Panc1 (cell line): ENCODE measurements around the gene CIC. TPM values are rescaled to one million over a fixed set of nuclear protein-coding genes. Genes with fewer than 3 reads are reported as not detected.

Experiments
- ATAC-seq: fragments of 200-7000 bp; cut with Tn5 transposase; 2 replicates; pipeline ENCODE4 v1.9.1; 2020; ENCODE audit warnings: mild to moderate bottlenecking, moderate library complexity
- BruUV-seq: library from RNA; stranded (reverse); fragments of 400-500 nt; replicated peaks from 2 replicates; lab custom pipeline; 2021; lab: Mats Ljungman, UMichigan
- CTCF ChIA-PET: fragments of 300-600 bp; sonication (Branson Sonifier 250); formaldehyde crosslinking; loops from one replicate; lab custom pipeline; 2022; ENCODE audit warnings: antibody characterized with exemption; lab: Charles Lee
- POLR2A ChIA-PET: fragments of 300-600 bp; sonication (Branson Sonifier 250); formaldehyde crosslinking; loops from one replicate; lab custom pipeline; 2022; ENCODE audit warnings: antibody characterized with exemption; lab: Charles Lee
- DNase-seq: peaks from one replicate; pipeline ENCODE4 v3.0.0-alpha.2; 2010; ENCODE audit warnings: low read depth, low spot score
- H3K27ac ChIP-seq: 2 replicates; pipeline ENCODE4 v1.5.1; 2011; ENCODE audit warnings: mild to moderate bottlenecking, low read length, inconsistent platforms
- H3K27me3 ChIP-seq: fragments of 200-500 bp; sonication (Bioruptor generic); 2 replicates; pipeline ENCODE4 v1.6.0; 2014; ENCODE audit warnings: low read length, inconsistent platforms; ENCODE audit not compliant: control insufficient read depth, insufficient read depth
- H3K36me3 ChIP-seq: fragments of 200-500 bp; sonication (Bioruptor generic); 2 replicates; pipeline ENCODE4 v1.5.1; 2014; ENCODE audit warnings: inconsistent platforms, mild to moderate bottlenecking, low read length, moderate library complexity; ENCODE audit not compliant: control insufficient read depth, insufficient read depth
- H3K4me1 ChIP-seq: 2 replicates; pipeline ENCODE4 v1.5.1; 2011; ENCODE audit warnings: inconsistent platforms, mild to moderate bottlenecking, low read length, moderate library complexity; ENCODE audit not compliant: control insufficient read depth, insufficient read depth
- H3K4me3 ChIP-seq, 2 experiments: 2 replicates each; pipeline ENCODE4 v1.5.1; 2011 to 2012; ENCODE audit warnings: low read depth in 2 of 2, low read length in 2 of 2, mild to moderate bottlenecking in 2 of 2, inconsistent platforms in 1 of 2, moderate library complexity in 1 of 2
- H3K9me3 ChIP-seq: fragments of 200-500 bp; sonication (Bioruptor generic); 2 replicates; pipeline ENCODE4 v1.5.1; 2014; ENCODE audit warnings: low read depth, mild to moderate bottlenecking, inconsistent platforms, low read length, moderate library complexity; ENCODE audit not compliant: control insufficient read depth, insufficient read depth
- POLR2AphosphoS5 ChIP-seq: IDR thresholded peaks from 2 replicates; pipeline ENCODE4 v1.6.1; 2012; ENCODE audit warnings: mild to moderate bottlenecking, low read depth, low read length, moderate library complexity
- SIN3A ChIP-seq: IDR thresholded peaks from 2 replicates; pipeline ENCODE4 v1.6.1; 2012; ENCODE audit warnings: low read depth, mild to moderate bottlenecking, low read length, moderate library complexity, borderline replicate concordance; ENCODE audit not compliant: insufficient read depth
- TCF7L2 ChIP-seq: IDR thresholded peaks from 2 replicates; pipeline ENCODE4 v1.6.1; 2011; ENCODE audit warnings: mild to moderate bottlenecking, low read depth, low read length, inconsistent platforms
- in situ Hi-C: cut with HindIII; loops from 2 replicates; pipeline ENCODE4 v1.10.0; 2016; ENCODE audit warnings: low sequenced_read_pairs, low pct_unique_long_range_greater_than_20kb
- intact Hi-C: fragments of 100-400 bp; cut with micrococcal nuclease; formaldehyde crosslinking; loops from one replicate; pipeline ENCODE4 v1.10.0; 2022; ENCODE audit not compliant: unreplicated experiment
- total RNA-seq: library from RNA; stranded (reverse); gene quantifications from one replicate; pipeline ENCODE4 v1.2.1, GENCODE V29; 2021; ENCODE audit not compliant: unreplicated experiment
- TF ChIP-seq, protein P1 (sequence below), 2 experiments: IDR thresholded peaks; 2 replicates each; pipeline ENCODE4 v1.6.1; 2011 to 2012; ENCODE audit warnings: low read depth in 2 of 2, control low read depth in 1 of 2, low read length in 1 of 2, mild to moderate bottlenecking in 1 of 2, moderate library complexity in 1 of 2; ENCODE audit not compliant: insufficient read depth in 1 of 2
- TF ChIP-seq, protein P2 (sequence below): fragments of 450-650 bp; IDR thresholded peaks from 2 replicates; pipeline ENCODE4 v1.5.1; 2017; ENCODE audit warnings: mild to moderate bottlenecking

Gene CIC
- total RNA-seq, 1 experiment from 2014 or later, result 67.4 TPM

DNA sequence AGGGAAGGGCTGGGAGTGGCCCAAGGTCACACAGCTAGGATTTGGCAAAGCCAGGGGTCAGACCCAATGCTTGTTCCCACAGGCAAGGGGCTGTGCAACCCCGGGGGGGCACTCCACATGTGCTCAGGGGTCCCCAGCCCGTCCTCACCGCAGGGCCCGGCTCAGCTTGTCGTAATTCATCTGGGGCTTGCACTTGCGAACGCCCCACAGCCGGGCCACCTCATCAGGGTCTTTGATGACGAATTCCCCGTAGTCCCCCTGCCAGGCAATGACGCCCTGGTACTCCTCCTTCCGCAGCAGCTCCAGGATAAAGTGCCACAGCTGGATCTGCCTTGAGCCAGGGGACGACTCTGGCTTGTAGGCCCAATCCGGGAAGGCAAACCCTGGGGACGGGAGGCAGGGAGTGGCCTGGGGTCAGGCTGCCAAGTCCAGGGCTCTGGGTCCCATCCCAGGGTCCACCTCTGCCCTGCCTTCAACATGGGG is 18.8 kb upstream of the CIC start:
- in situ Hi-C loops, result no loop called here
- POLR2A ChIA-PET, result interaction anchor here (0.7 kb wide), 1 partner anchor 32 kb away, joined by 5 read pairs; no protein-coding TSS in a partner anchor
- DNase-seq, result no peak
- Histone ChIP-seq H3K36me3 (no peaks in the 10 kb centered on the region; the same call in 1 of the 2 replicates), H3K27me3 (no peaks in the 10 kb centered on the region), H3K4me3 (no peak overlapping the region; a peak in 1 of 4 replicates), H3K27ac (peak overlapping the region; percentile 57; the same call in 1 of the 2 replicates), H3K9me3 (no peaks in the 10 kb centered on the region), H3K4me1 (peaks cover 38% of the 10 kb centered on the region)
- no peak for ATAC-seq
- BruUV-seq, result no TSS peak
- CTCF ChIA-PET, result interaction anchor here (0.7 kb wide), 1 partner anchor 363 kb away, joined by 3 read pairs; no protein-coding TSS in a partner anchor
- TF ChIP-seq, protein P1, sequence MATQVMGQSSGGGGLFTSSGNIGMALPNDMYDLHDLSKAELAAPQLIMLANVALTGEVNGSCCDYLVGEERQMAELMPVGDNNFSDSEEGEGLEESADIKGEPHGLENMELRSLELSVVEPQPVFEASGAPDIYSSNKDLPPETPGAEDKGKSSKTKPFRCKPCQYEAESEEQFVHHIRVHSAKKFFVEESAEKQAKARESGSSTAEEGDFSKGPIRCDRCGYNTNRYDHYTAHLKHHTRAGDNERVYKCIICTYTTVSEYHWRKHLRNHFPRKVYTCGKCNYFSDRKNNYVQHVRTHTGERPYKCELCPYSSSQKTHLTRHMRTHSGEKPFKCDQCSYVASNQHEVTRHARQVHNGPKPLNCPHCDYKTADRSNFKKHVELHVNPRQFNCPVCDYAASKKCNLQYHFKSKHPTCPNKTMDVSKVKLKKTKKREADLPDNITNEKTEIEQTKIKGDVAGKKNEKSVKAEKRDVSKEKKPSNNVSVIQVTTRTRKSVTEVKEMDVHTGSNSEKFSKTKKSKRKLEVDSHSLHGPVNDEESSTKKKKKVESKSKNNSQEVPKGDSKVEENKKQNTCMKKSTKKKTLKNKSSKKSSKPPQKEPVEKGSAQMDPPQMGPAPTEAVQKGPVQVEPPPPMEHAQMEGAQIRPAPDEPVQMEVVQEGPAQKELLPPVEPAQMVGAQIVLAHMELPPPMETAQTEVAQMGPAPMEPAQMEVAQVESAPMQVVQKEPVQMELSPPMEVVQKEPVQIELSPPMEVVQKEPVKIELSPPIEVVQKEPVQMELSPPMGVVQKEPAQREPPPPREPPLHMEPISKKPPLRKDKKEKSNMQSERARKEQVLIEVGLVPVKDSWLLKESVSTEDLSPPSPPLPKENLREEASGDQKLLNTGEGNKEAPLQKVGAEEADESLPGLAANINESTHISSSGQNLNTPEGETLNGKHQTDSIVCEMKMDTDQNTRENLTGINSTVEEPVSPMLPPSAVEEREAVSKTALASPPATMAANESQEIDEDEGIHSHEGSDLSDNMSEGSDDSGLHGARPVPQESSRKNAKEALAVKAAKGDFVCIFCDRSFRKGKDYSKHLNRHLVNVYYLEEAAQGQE (IDR thresholded peaks at IDR 0.05; ENCODE audit: insufficient read depth in 1 of 2, low read depth in 2 of 2, low read length in 1 of 2), result no peak
- intact Hi-C loops, result no loop called here

DNA sequence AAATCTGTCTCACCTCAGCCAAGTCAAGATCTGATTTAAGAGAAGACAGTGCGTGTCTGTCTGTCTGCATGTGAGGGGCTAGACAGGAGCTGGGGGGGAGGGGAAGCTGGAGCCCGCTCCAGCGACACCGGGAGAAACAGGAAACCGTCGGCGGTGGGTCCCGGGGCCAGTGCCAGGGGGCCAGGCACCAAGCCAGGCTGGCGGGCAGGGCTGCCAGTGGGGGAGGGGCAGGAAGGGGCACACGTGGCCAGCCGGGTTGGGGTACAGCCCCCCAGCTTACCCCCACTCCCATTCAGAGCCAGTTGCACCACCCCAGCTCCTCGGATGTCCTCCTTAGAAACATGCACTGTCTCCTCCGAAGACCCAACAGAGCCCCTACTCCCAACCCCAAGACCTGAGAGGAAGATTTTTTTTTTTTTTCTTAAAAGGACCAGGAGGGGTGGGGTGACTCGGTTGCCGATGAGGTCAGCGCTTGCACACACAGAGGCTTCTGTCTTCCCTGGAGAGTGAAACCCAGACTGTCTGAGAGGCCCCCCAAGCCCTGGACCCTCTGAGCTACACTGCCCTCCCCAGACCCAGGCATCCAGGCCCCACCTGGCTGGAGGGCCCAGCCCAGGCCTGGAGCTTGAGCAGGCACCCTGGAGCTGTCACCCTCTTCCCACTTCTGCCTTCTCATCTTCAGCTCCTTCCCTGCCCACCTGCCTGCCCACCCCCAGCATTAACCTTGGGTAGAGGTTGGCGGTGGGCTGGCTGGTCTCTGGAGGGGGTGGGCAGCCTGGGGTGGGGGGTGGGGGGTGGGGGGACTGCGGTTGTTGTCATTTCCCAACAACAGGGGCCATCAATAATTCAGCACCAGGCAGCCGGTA is 18.2 kb upstream of the CIC start:
- ChIA-PET POLR2A (interaction anchor here (0.6 to 0.7 kb wide), 2 partner anchors 31 to 90 kb away, joined by 5 to 13 read pairs; no protein-coding TSS in a partner anchor), CTCF (interaction anchor here (0.7 kb wide), 1 partner anchor 364 kb away, joined by 3 read pairs; no protein-coding TSS in a partner anchor)
- no peak for TF ChIP-seq TCF7L2
- TF ChIP-seq, protein P2, sequence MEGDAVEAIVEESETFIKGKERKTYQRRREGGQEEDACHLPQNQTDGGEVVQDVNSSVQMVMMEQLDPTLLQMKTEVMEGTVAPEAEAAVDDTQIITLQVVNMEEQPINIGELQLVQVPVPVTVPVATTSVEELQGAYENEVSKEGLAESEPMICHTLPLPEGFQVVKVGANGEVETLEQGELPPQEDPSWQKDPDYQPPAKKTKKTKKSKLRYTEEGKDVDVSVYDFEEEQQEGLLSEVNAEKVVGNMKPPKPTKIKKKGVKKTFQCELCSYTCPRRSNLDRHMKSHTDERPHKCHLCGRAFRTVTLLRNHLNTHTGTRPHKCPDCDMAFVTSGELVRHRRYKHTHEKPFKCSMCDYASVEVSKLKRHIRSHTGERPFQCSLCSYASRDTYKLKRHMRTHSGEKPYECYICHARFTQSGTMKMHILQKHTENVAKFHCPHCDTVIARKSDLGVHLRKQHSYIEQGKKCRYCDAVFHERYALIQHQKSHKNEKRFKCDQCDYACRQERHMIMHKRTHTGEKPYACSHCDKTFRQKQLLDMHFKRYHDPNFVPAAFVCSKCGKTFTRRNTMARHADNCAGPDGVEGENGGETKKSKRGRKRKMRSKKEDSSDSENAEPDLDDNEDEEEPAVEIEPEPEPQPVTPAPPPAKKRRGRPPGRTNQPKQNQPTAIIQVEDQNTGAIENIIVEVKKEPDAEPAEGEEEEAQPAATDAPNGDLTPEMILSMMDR, result no peak
- TF ChIP-seq SIN3A, result no peak
- no peak for TF ChIP-seq POLR2AphosphoS5
- TF ChIP-seq, protein P1 (IDR thresholded peaks at IDR 0.05; ENCODE audit: insufficient read depth in 1 of 2, low read depth in 2 of 2, low read length in 1 of 2), result no peak
- no peaks in the 10 kb centered on the region for H3K27me3 ChIP-seq
- BruUV-seq, result TSS peak; percentile 32
- peak overlapping the region; percentile 57; the same call in 1 of the 2 replicates for H3K27ac ChIP-seq
- no peaks in the 10 kb centered on the region for H3K9me3 ChIP-seq
- DNase-seq (no peak), ATAC-seq (no peak)
- intact Hi-C loops, result no loop called here
- H3K36me3 ChIP-seq, result no peaks in the 10 kb centered on the region; the same call in 1 of the 2 replicates
- peaks cover 36% of the 10 kb centered on the region for H3K4me1 ChIP-seq
- in situ Hi-C loops, result no loop called here
- H3K4me3 ChIP-seq, result peak overlapping the region; percentile 2 to 66; a peak in 2 of 4 replicates
